DND-41 (cell line): ENCODE measurements around the gene LAMP5.

ENCODE experiments used
- ATAC-seq: fragments of 200-7000 bp; cut with Tn5 transposase; 3 replicates; pipeline ENCODE4 v1.9.1; 2021; ENCODE audit warnings: low read depth; ENCODE audit not compliant: insufficient read depth
- DNase-seq: peaks from one replicate; pipeline ENCODE4 v3.0.0-alpha.2; 2020
- H2AFZ ChIP-seq: 2 replicates; pipeline ENCODE4 v1.6.0; 2012; ENCODE audit warnings: low read depth, low read length
- H3K27ac ChIP-seq: 2 replicates; pipeline ENCODE4 v1.5.1; 2012; ENCODE audit warnings: low read length, inconsistent platforms
- H3K27me3 ChIP-seq: fragments of 200-600 bp; sonication (generic); 2 replicates; pipeline ENCODE4 v1.6.0; 2012; ENCODE audit warnings: low read length, mild to moderate bottlenecking, inconsistent platforms; ENCODE audit not compliant: insufficient read depth, poor library complexity
- H3K36me3 ChIP-seq: 2 replicates; pipeline ENCODE4 v1.5.1; 2012; ENCODE audit warnings: low read length, inconsistent platforms; ENCODE audit not compliant: insufficient read depth
- H3K4me1 ChIP-seq: 2 replicates; pipeline ENCODE4 v1.5.1; 2012; ENCODE audit warnings: mild to moderate bottlenecking, low read length; ENCODE audit not compliant: insufficient read depth
- H3K4me2 ChIP-seq: 2 replicates; pipeline ENCODE4 v1.6.0; 2012; ENCODE audit warnings: mild to moderate bottlenecking, moderate library complexity, low read length, inconsistent platforms; ENCODE audit not compliant: insufficient read depth
- H3K4me3 ChIP-seq, 2 experiments: fragments of 200-600 bp in 1 of 2; shearing (Covaris generic) in 1 of 2; 2 replicates each; pipeline ENCODE4 v1.5.1; 2012 to 2016; ENCODE audit warnings: inconsistent platforms in 2 of 2, low read length in 2 of 2, mild to moderate bottlenecking in 2 of 2, low read depth in 1 of 2, moderate library complexity in 1 of 2
- H3K79me2 ChIP-seq: 2 replicates; pipeline ENCODE4 v1.6.0; 2012; ENCODE audit warnings: low read length, inconsistent platforms; ENCODE audit not compliant: insufficient read depth
- H3K9ac ChIP-seq: 2 replicates; pipeline ENCODE4 v1.6.0; 2012; ENCODE audit warnings: low read depth, mild to moderate bottlenecking, inconsistent platforms, low read length, moderate library complexity
- H3K9me3 ChIP-seq: 2 replicates; pipeline ENCODE4 v1.5.1; 2012; ENCODE audit warnings: low read length, moderate library complexity, mild to moderate bottlenecking, inconsistent platforms; ENCODE audit not compliant: insufficient read depth, severe bottlenecking
- H4K20me1 ChIP-seq: 2 replicates; pipeline ENCODE4 v1.6.0; 2012; ENCODE audit warnings: low read length; ENCODE audit not compliant: insufficient read depth
- EZH2 ChIP-seq: IDR thresholded peaks from 3 replicates; pipeline ENCODE4 v1.6.1; 2012; ENCODE audit warnings: borderline replicate concordance, low read depth, mild to moderate bottlenecking, moderate library complexity, low read length, inconsistent platforms; ENCODE audit not compliant: severe bottlenecking
- TF ChIP-seq, protein P1 (sequence below): IDR thresholded peaks from 2 replicates; pipeline ENCODE4 v1.5.1; 2012; ENCODE audit warnings: borderline replicate concordance, low read length, moderate library complexity, mild to moderate bottlenecking; ENCODE audit not compliant: poor library complexity, severe bottlenecking; ENCODE audit errors: extremely low read depth

Gene LAMP5

DNA sequence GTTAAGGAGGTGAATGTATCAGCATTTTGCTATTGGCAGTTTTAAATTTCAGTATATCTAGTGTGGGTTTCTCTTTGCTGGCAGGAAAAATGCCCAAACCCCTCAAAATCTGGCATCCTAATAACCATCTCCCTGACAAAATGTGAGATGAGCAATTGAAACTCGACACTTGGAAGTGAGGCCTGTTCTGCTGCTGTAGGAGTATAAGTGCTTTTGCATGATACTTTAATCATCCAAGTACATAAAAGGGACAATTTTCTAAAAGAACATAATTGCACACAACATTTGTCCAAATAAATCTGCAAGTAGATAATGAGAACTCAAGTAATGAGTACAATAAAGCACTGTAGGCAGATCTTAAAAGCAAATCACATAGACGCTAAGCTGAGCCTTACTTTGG, 36.5 kb downstream of the LAMP5 start:
- Histone ChIP-seq H3K36me3 (no peaks in the 10 kb centered on the region), H3K79me2 (no peaks in the 10 kb centered on the region), H2AFZ (no peak overlapping the region), H3K4me1 (no peaks in the 10 kb centered on the region), H4K20me1 (no peaks in the 10 kb centered on the region), H3K4me3 (no peak overlapping the region), H3K9ac (no peak overlapping the region), H3K27me3 (no peaks in the 10 kb centered on the region), H3K4me2 (no peak overlapping the region), H3K27ac (no peak overlapping the region), H3K9me3 (no peaks in the 10 kb centered on the region)
- no peak for DNase-seq
- TF ChIP-seq EZH2: no peak
- TF ChIP-seq, protein P1, sequence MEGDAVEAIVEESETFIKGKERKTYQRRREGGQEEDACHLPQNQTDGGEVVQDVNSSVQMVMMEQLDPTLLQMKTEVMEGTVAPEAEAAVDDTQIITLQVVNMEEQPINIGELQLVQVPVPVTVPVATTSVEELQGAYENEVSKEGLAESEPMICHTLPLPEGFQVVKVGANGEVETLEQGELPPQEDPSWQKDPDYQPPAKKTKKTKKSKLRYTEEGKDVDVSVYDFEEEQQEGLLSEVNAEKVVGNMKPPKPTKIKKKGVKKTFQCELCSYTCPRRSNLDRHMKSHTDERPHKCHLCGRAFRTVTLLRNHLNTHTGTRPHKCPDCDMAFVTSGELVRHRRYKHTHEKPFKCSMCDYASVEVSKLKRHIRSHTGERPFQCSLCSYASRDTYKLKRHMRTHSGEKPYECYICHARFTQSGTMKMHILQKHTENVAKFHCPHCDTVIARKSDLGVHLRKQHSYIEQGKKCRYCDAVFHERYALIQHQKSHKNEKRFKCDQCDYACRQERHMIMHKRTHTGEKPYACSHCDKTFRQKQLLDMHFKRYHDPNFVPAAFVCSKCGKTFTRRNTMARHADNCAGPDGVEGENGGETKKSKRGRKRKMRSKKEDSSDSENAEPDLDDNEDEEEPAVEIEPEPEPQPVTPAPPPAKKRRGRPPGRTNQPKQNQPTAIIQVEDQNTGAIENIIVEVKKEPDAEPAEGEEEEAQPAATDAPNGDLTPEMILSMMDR: no peak
- ATAC-seq: no peak

DNA sequence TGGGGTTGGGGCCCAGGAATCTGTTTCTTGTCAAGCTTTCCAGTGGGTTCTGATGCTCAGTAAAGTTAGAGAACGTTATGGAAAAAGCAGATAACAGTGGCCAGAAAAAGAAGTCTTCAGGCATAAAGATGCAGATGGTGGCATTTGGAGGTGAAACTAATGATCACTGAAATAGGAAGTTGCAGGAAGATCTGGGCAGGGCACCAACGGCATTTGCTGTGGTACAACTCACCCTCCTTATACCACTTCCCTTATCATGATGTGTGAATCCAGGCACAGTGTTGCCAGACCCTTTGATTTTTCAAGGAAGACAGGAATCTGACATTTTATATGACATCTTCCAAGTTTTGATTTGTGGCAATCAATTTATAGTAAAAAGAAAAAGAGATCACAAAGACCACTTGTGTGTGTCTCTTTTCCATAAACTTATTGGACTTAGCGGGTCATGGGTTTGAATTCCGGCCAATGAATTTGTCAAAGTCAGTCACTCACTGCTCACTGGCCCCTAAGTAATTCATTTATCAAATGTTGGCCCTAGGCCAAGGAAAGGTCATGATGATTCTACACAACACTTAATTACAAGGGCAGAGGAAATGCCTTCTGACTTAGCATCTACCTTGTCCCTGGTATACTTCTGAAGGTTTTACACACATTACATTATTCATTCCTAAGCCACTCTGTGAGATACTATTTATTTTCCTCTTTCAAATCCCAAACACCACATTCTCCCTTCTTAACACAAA, 37.6 kb downstream of the LAMP5 start:
- H3K79me2 ChIP-seq: no peaks in the 10 kb centered on the region
- no peaks in the 10 kb centered on the region for H3K27me3 ChIP-seq
- no peak overlapping the region for H3K9ac ChIP-seq
- no peak overlapping the region for H3K27ac ChIP-seq
- ATAC-seq: no peak
- no peaks in the 10 kb centered on the region for H3K36me3 ChIP-seq
- no peaks in the 10 kb centered on the region for H3K9me3 ChIP-seq
- H4K20me1 ChIP-seq: no peaks in the 10 kb centered on the region
- no peaks in the 10 kb centered on the region for H3K4me1 ChIP-seq
- DNase-seq: no peak
- no peak overlapping the region for H2AFZ ChIP-seq
- no peak overlapping the region for H3K4me3 ChIP-seq
- H3K4me2 ChIP-seq: no peak overlapping the region
- TF ChIP-seq EZH2: no peak
- TF ChIP-seq, protein P1: no peak

DNA sequence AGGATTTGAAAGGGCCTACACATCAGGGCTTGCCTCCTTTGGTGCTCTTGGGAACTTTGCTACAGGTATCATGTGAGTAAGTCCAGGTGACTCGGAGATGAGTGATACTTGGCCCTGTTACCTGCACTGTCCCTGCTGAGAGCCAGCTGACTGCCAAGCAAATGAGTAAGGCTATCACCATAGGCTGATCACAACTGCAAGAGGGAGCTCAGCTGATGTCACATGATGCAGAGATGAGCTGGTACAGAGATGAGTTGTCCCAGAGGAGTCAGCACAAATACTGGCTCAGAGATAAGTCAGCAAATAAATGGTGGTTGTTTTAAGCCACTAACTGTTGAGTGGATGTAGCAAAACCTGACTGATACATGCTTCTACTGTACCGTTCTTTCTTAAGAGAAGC, 41.4 kb downstream of the LAMP5 start:
- ATAC-seq (no peak), DNase-seq (no peak)
- no peak overlapping the region for H3K27ac ChIP-seq
- H3K27me3 ChIP-seq: no peaks in the 10 kb centered on the region
- H2AFZ ChIP-seq: no peak overlapping the region
- H3K79me2 ChIP-seq: no peaks in the 10 kb centered on the region
- H3K4me1 ChIP-seq: no peaks in the 10 kb centered on the region
- no peak overlapping the region for H3K9ac ChIP-seq
- H3K36me3 ChIP-seq: no peaks in the 10 kb centered on the region
- TF ChIP-seq, protein P1: no peak
- TF ChIP-seq EZH2: no peak
- H4K20me1 ChIP-seq: no peaks in the 10 kb centered on the region
- no peak overlapping the region for H3K4me2 ChIP-seq
- H3K4me3 ChIP-seq: no peak overlapping the region
- H3K9me3 ChIP-seq: no peaks in the 10 kb centered on the region

DNA sequence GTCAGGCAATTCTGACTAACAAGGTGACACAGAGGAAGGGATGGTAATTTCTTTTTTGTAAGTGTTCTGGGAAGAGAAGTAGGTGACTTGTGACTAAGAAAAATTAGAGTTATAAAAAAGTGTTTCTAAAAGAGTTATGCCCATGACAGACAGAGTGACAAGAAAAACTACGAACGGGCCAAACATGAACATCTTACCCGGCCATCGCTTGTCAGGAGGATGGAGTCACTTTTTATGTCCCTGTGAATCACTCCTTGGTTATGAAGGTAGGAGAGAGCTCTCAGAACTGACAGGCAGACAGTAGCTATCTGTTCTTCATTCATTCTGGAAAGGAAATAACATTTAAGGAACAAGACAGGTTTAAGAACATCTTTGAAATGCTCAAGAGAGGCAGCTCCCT, 43.0 kb downstream of the LAMP5 start:
- H3K36me3 ChIP-seq: no peaks in the 10 kb centered on the region
- H3K27ac ChIP-seq: no peak overlapping the region
- no peaks in the 10 kb centered on the region for H3K4me1 ChIP-seq
- no peaks in the 10 kb centered on the region for H3K79me2 ChIP-seq
- H3K4me2 ChIP-seq: no peak overlapping the region
- no peaks in the 10 kb centered on the region for H3K9me3 ChIP-seq
- no peak for ATAC-seq
- no peak overlapping the region for H3K4me3 ChIP-seq
- H3K9ac ChIP-seq: no peak overlapping the region
- TF ChIP-seq, protein P1: no peak
- no peak for TF ChIP-seq EZH2
- H2AFZ ChIP-seq: no peak overlapping the region
- DNase-seq: no peak
- no peaks in the 10 kb centered on the region for H3K27me3 ChIP-seq
- H4K20me1 ChIP-seq: no peaks in the 10 kb centered on the region
